SKM-1 treated with dmso at 0.1 percent for 144 hours (cell line): Measurements from ENCODE around the gene NRN1L.
A peak's percentile ranks its signal among the peaks of the same experiment; 100 is the strongest.

ENCODE experiments used
- DNase-seq: peaks from one replicate; lab custom pipeline; 2025; ENCODE audit not compliant: unreplicated experiment; lab: John Stamatoyannopoulos, UW

The NRN1L gene

GRCh38 chr16:67915831-67916723, 31.4 kb downstream of the NRN1L start:
- DNase-seq, result no peak

GRCh38 chr16:67917140-67917851, 32.6 kb downstream of the NRN1L start:
- DNase-seq, result no peak

- DNase-seq, result no peak
Observed at GRCh38 chr16:67917852-67918236, 33.2 kb downstream of the NRN1L start.

- DNase-seq, result no peak
Observed at GRCh38 chr16:67919622-67920221, 35.0 kb downstream of the NRN1L start.

GRCh38 chr16:67922221-67922620, 37.5 kb downstream of the NRN1L start:
- no peak for DNase-seq

- DNase-seq, result no peak
Observed at GRCh38 chr16:67922740-67923139, 38.1 kb downstream of the NRN1L start.

- no peak for DNase-seq
Observed at GRCh38 chr16:67923414-67924116, 38.9 kb downstream of the NRN1L start.

GRCh38 chr16:67924140-67924906, 39.6 kb downstream of the NRN1L start:
- no peak for DNase-seq

GRCh38 chr16:67926181-67926750, 41.6 kb downstream of the NRN1L start:
- DNase-seq, result no peak

- DNase-seq, result no peak
Observed at GRCh38 chr16:67927131-67927941, 42.7 kb downstream of the NRN1L start.

GRCh38 chr16:67928147-67928546, 43.5 kb downstream of the NRN1L start:
- no peak for DNase-seq

GRCh38 chr16:67928561-67929364, 44.1 kb downstream of the NRN1L start:
- peak; percentile 25 for DNase-seq

GRCh38 chr16:67930191-67930590, 45.5 kb downstream of the NRN1L start:
- DNase-seq, result no peak

GRCh38 chr16:67930678-67931211, 46.1 kb downstream of the NRN1L start:
- no peak for DNase-seq

- DNase-seq, result no peak
Observed at GRCh38 chr16:67931712-67932461, 47.2 kb downstream of the NRN1L start, which contains the start of gene CTRL. Gene CTRL (minus strand): TSS chr16:67931862. CDS start chr16:67931852, 10 bp downstream.

- no peak for DNase-seq
Observed at GRCh38 chr16:67932462-67932840, 47.8 kb downstream of the NRN1L start.

GRCh38 chr16:67933805-67934204, 49.1 kb downstream of the NRN1L start:
- no peak for DNase-seq
